Measurements from ENCODE around the gene DAB2IP. TPM values are rescaled to one million over a fixed set of nuclear protein-coding genes. Genes with fewer than 3 reads are reported as not detected.

The DAB2IP gene
- total RNA-seq, 1 donor from 2014 or later, result 24.3 TPM

DNA sequence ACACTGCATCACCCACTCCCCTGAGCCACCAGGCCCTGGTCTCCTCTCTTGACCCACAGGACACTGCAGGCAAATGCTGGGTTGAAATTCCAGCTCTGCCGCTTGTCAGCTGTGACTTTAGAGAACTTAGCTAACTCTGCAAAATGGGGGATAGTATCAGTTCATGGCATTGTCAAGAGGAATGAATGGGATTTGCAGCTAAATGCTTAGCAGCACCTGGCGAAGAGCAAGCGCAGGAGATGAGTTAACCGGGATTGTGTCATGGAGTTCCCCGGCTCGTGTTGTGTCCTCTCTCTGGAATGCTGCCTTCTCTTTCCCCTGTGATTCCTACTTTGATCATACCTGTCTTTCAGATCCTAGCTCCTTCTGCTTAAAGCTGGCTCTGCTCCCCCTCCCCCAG, 67.1 kb downstream of the DAB2IP start:
- DNase-seq (ENCODE audit: low spot score), result no peak
- Histone ChIP-seq H3F3A (ENCODE audit: low read depth) (peaks cover 11% of the 10 kb centered on the region), H3K36me3 (no peaks in the 10 kb centered on the region), H3K9ac (no peak overlapping the region), H2AFZ (replicated peaks) (no peak overlapping the region), H3K79me2 (ENCODE audit: low read depth) (peaks cover 92% of the 10 kb centered on the region), H3K4me3 (no peak overlapping the region), H3K4me1 (peaks cover 35% of the 10 kb centered on the region), H3K4me2 (peak overlapping the region; percentile 57), H4K20me1 (ENCODE audit: low read depth) (peaks cover 98% of the 10 kb centered on the region), H3K27ac (no peak overlapping the region), H3K27me3 (no peaks in the 10 kb centered on the region), H3K9me3 (ENCODE audit: low read depth) (no peaks in the 10 kb centered on the region)
- Mint-ChIP-seq H3K27ac (no peak overlapping the region), H3K4me3 (no peak overlapping the region), H3K9me3 (no peaks in the 10 kb centered on the region), H3K36me3 (peaks cover 9% of the 10 kb centered on the region), H3K27me3 (ENCODE audit: insufficient read depth, low read depth) (peaks cover 2% of the 10 kb centered on the region), H3K4me1 (peaks cover 54% of the 10 kb centered on the region)
- TF ChIP-seq, protein P1, sequence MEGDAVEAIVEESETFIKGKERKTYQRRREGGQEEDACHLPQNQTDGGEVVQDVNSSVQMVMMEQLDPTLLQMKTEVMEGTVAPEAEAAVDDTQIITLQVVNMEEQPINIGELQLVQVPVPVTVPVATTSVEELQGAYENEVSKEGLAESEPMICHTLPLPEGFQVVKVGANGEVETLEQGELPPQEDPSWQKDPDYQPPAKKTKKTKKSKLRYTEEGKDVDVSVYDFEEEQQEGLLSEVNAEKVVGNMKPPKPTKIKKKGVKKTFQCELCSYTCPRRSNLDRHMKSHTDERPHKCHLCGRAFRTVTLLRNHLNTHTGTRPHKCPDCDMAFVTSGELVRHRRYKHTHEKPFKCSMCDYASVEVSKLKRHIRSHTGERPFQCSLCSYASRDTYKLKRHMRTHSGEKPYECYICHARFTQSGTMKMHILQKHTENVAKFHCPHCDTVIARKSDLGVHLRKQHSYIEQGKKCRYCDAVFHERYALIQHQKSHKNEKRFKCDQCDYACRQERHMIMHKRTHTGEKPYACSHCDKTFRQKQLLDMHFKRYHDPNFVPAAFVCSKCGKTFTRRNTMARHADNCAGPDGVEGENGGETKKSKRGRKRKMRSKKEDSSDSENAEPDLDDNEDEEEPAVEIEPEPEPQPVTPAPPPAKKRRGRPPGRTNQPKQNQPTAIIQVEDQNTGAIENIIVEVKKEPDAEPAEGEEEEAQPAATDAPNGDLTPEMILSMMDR (IDR thresholded peaks at IDR 0.05), result no peak
- TF ChIP-seq EZH2 (IDR thresholded peaks at IDR 0.05) (no peak), EZH2phosphoT487 (IDR thresholded peaks at IDR 0.05) (no peak)

DNA sequence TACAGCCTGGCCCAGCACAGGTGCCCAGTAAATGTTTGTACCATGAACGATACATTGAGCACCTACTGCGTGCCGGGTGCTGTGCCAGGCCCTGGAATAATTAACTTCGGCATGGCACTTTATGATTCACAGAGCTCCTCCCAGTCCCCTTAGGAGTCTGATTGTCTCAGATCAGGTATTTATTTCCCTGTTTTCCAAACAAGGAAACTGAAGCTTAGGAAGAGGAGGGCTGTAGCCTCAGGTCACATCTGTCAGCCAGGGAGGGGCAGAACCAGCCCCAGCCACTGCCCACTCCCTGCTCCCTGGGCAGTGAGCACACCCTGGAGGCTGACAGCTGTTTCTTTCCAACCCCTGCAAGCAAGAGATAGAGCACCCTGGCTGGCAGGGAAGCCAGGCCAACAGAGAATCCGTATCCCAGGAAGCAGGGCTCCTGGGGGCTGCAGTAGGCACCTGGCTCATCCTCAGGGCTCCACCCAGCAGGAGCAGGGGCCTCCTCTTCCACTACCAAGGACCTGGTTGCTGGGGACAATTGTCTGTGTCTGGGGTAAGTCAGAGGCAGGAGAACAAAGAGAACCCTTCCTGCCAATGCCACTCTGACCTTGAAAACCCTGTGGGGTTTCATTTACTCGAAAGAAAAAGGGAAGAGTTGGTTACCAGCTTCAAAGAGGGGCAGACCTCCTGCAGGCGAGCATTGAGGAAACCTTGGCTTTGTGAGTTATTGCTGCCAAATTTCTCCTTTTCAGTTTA, 69.0 kb downstream of the DAB2IP start:
- H3K27ac Mint-ChIP-seq, result peak overlapping the region; percentile 7
- TF ChIP-seq EZH2 (IDR thresholded peaks at IDR 0.05), result no peak
- no peaks in the 10 kb centered on the region for H3K9me3 Mint-ChIP-seq
- Histone ChIP-seq H4K20me1 (ENCODE audit: low read depth) (peaks cover 100% of the 10 kb centered on the region), H3K27me3 (no peaks in the 10 kb centered on the region), H3K9ac (no peak overlapping the region), H3K4me2 (peak overlapping the region; percentile 2), H3K9me3 (ENCODE audit: low read depth) (no peaks in the 10 kb centered on the region), H3F3A (ENCODE audit: low read depth) (peaks cover 11% of the 10 kb centered on the region), H3K4me3 (no peak overlapping the region), H3K4me1 (peaks cover 35% of the 10 kb centered on the region), H3K79me2 (ENCODE audit: low read depth) (peaks cover 95% of the 10 kb centered on the region), H2AFZ (replicated peaks) (no peak overlapping the region), H3K36me3 (no peaks in the 10 kb centered on the region), H3K27ac (no peak overlapping the region)
- no peak for DNase-seq (ENCODE audit: low spot score)
- H3K4me1 Mint-ChIP-seq, result peaks cover 61% of the 10 kb centered on the region
- no peak overlapping the region for H3K4me3 Mint-ChIP-seq
- peaks cover 7% of the 10 kb centered on the region for H3K36me3 Mint-ChIP-seq
- H3K27me3 Mint-ChIP-seq (ENCODE audit: insufficient read depth, low read depth), result peaks cover 9% of the 10 kb centered on the region

DNA sequence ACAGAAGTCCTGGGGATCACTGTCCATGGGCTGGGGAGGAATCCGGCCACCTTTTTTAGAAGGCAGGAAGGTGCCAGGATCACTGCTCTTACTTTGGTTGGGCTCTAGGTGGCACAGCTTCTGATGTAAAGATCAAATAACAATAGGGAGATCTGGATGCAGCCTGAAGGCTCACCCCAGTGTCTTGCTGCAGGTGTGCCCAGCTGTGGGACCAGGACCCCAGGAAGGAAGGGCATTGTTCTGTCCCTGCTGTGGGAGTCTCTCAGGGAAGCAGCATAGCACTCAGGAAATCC, 69.6 kb downstream of the DAB2IP start:
- H3K27ac Mint-ChIP-seq, result peak overlapping the region; percentile 7
- H3K4me1 Mint-ChIP-seq, result peaks cover 66% of the 10 kb centered on the region
- H3K27ac ChIP-seq, result no peak overlapping the region

More for the DNA sequence above, 69.6 kb downstream of the DAB2IP start:
- H4K20me1 ChIP-seq (ENCODE audit: low read depth), result peaks cover 100% of the 10 kb centered on the region
- H3K27me3 ChIP-seq, result no peaks in the 10 kb centered on the region
- no peak for DNase-seq (ENCODE audit: low spot score)
- H3K79me2 ChIP-seq (ENCODE audit: low read depth), result peaks cover 97% of the 10 kb centered on the region
- peak overlapping the region; percentile 2 for H3K4me2 ChIP-seq
- H3K9ac ChIP-seq, result no peak overlapping the region
- TF ChIP-seq EZH2phosphoT487 (IDR thresholded peaks at IDR 0.05) (no peak), EZH2 (IDR thresholded peaks at IDR 0.05) (no peak)
- TF ChIP-seq, protein P1 (IDR thresholded peaks at IDR 0.05), result peak; percentile 17
- H3K36me3 ChIP-seq, result no peaks in the 10 kb centered on the region
- H3K4me1 ChIP-seq, result peaks cover 35% of the 10 kb centered on the region
- H3K4me3 Mint-ChIP-seq, result no peak overlapping the region
- peaks cover 12% of the 10 kb centered on the region for H3K27me3 Mint-ChIP-seq (ENCODE audit: insufficient read depth, low read depth)
- H3K36me3 Mint-ChIP-seq, result peaks cover 7% of the 10 kb centered on the region
- no peak overlapping the region for H3K4me3 ChIP-seq
- no peaks in the 10 kb centered on the region for H3K9me3 Mint-ChIP-seq
- peaks cover 11% of the 10 kb centered on the region for H3F3A ChIP-seq (ENCODE audit: low read depth)
- H3K9me3 ChIP-seq (ENCODE audit: low read depth), result no peaks in the 10 kb centered on the region
- no peak overlapping the region for H2AFZ ChIP-seq (replicated peaks)

Data from neural progenitor cell (in vitro differentiated cells).